Trophoblast cell (in vitro differentiated cells and primary cell): ENCODE results near the gene SUN1.

Experiments
- DNase-seq, 2 donors: peaks; one replicate each; pipeline ENCODE4 v3.0.0-alpha.2; 2016
- H2AFZ ChIP-seq: 2 replicates; pipeline ENCODE4 v1.6.1; 2013; ENCODE audit warnings: low read length, moderate library complexity, mild to moderate bottlenecking; ENCODE audit not compliant: insufficient read depth, poor library complexity
- H2AK5ac ChIP-seq: 2 replicates; pipeline ENCODE4 v1.6.1; 2013; ENCODE audit warnings: mild to moderate bottlenecking, low read length
- H2BK120ac ChIP-seq: 2 replicates; pipeline ENCODE4 v1.6.1; 2013; ENCODE audit warnings: low read length, mild to moderate bottlenecking, moderate library complexity; ENCODE audit not compliant: insufficient read depth, poor library complexity
- H2BK12ac ChIP-seq: 2 replicates; pipeline ENCODE4 v1.6.1; 2013; ENCODE audit warnings: mild to moderate bottlenecking, low read length, moderate library complexity
- H2BK5ac ChIP-seq: 2 replicates; pipeline ENCODE4 v1.6.1; 2013; ENCODE audit warnings: low read length, low read depth, moderate library complexity, mild to moderate bottlenecking; ENCODE audit not compliant: poor library complexity
- H3K14ac ChIP-seq: 2 replicates; pipeline ENCODE4 v1.6.1; 2013; ENCODE audit warnings: mild to moderate bottlenecking, low read length
- H3K18ac ChIP-seq: 2 replicates; pipeline ENCODE4 v1.6.1; 2013; ENCODE audit warnings: mild to moderate bottlenecking, low read length
- H3K23ac ChIP-seq: 2 replicates; pipeline ENCODE4 v1.6.1; 2013; ENCODE audit warnings: low read length
- H3K27ac ChIP-seq: 2 replicates; pipeline ENCODE4 v1.5.1; 2013; ENCODE audit warnings: low read depth, mild to moderate bottlenecking, inconsistent platforms, low read length, moderate library complexity
- H3K27me3 ChIP-seq: 2 replicates; pipeline ENCODE4 v1.6.1; 2013; ENCODE audit warnings: inconsistent platforms, mild to moderate bottlenecking, low read length, moderate library complexity; ENCODE audit not compliant: insufficient read depth
- H3K36me3 ChIP-seq, 2 experiments: 1 replicate in 1 of 2; 2 replicates in 1 of 2; pipeline ENCODE4 v1.6.1; 2013; ENCODE audit warnings: low read length in 2 of 2, mild to moderate bottlenecking in 2 of 2, moderate library complexity in 1 of 2; ENCODE audit not compliant: insufficient read depth in 2 of 2, control insufficient read depth in 1 of 2
- H3K4ac ChIP-seq: 2 replicates; pipeline ENCODE4 v1.6.1; 2013; ENCODE audit warnings: low read depth, mild to moderate bottlenecking, low read length, moderate library complexity
- H3K4me1 ChIP-seq, 2 experiments: 1 replicate in 1 of 2; 2 replicates in 1 of 2; pipeline ENCODE4 v1.6.1; 2013; ENCODE audit warnings: low read length in 2 of 2, mild to moderate bottlenecking in 2 of 2, moderate library complexity in 1 of 2; ENCODE audit not compliant: insufficient read depth in 2 of 2, control insufficient read depth in 1 of 2
- H3K4me2 ChIP-seq: 2 replicates; pipeline ENCODE4 v1.6.1; 2013; ENCODE audit warnings: inconsistent platforms, mild to moderate bottlenecking, low read length, moderate library complexity
- H3K4me3 ChIP-seq: 2 replicates; pipeline ENCODE4 v1.5.1; 2013; ENCODE audit warnings: mild to moderate bottlenecking, low read depth, low read length, inconsistent platforms
- H3K79me1 ChIP-seq: one replicate; pipeline ENCODE4 v1.6.1; 2013; ENCODE audit warnings: low read length
- H3K79me2 ChIP-seq: 2 replicates; pipeline ENCODE4 v1.6.1; 2013; ENCODE audit warnings: low read length, mild to moderate bottlenecking; ENCODE audit not compliant: control insufficient read depth, insufficient read depth, poor library complexity
- H3K9ac ChIP-seq: 2 replicates; pipeline ENCODE4 v1.6.1; 2013; ENCODE audit warnings: mild to moderate bottlenecking, low read length
- H3K9me3 ChIP-seq: 2 replicates; pipeline ENCODE4 v1.6.1; 2013; ENCODE audit warnings: low read depth, mild to moderate bottlenecking, control low read depth, inconsistent platforms, low read length; ENCODE audit not compliant: insufficient read depth
- H4K12ac ChIP-seq: 2 replicates; pipeline ENCODE4 v1.6.1; 2013; ENCODE audit warnings: low read depth, mild to moderate bottlenecking, low read length, moderate library complexity
- H4K8ac ChIP-seq: 2 replicates; pipeline ENCODE4 v1.6.1; 2013; ENCODE audit warnings: low read depth, mild to moderate bottlenecking, low read length, moderate library complexity
- H4K91ac ChIP-seq: one replicate; pipeline ENCODE4 v1.6.1; 2013; ENCODE audit warnings: low read depth, mild to moderate bottlenecking, low read length, moderate library complexity
- WGBS: extraction: QIAGEN DNeasy Blood & Tissue Kit; methylation state at CpG from one replicate; pipeline ENCODE4 v1.1.7; 2013; ENCODE audit warnings: missing lambda C conversion rate; ENCODE audit not compliant: insufficient read length, insufficient coverage; ENCODE audit errors: extremely low coverage; 5-methylcytosine and 5-hydroxymethylcytosine counted together

Gene SUN1

GRCh38 chr7:890868-891267 lies 58.6 kb downstream of the SUN1 start:
- no peak overlapping the region for H3K4ac ChIP-seq
- no peak overlapping the region for H3K14ac ChIP-seq
- no peak overlapping the region for H3K9ac ChIP-seq
- H3K18ac ChIP-seq: no peak overlapping the region
- no peak overlapping the region for H4K8ac ChIP-seq
- no peak overlapping the region for H2BK5ac ChIP-seq
- no peak overlapping the region for H3K27ac ChIP-seq
- no peak overlapping the region for H2AK5ac ChIP-seq
- no peaks in the 10 kb centered on the region for H3K79me1 ChIP-seq
- H3K9me3 ChIP-seq: no peaks in the 10 kb centered on the region
- no peaks in the 10 kb centered on the region for H3K27me3 ChIP-seq
- no peak overlapping the region for H4K91ac ChIP-seq
- DNase-seq: no peak
- H3K23ac ChIP-seq: no peak overlapping the region
- no CpG with 5 or more reads among the region's 15 CpGs for WGBS
- H3K36me3 ChIP-seq: peaks cover 93 to 95% of the 10 kb centered on the region in 2 experiments
- H3K4me2 ChIP-seq: no peak overlapping the region
- peaks cover 3% of the 10 kb centered on the region for H3K79me2 ChIP-seq
- H2BK120ac ChIP-seq: no peak overlapping the region
- no peak overlapping the region for H2AFZ ChIP-seq
- no peak overlapping the region for H3K4me3 ChIP-seq
- no peak overlapping the region for H2BK12ac ChIP-seq
- peaks cover 5 to 11% of the 10 kb centered on the region in 2 experiments for H3K4me1 ChIP-seq
- no peak overlapping the region for H4K12ac ChIP-seq

- Histone ChIP-seq H3K4ac (no peak overlapping the region), H4K8ac (no peak overlapping the region), H3K9me3 (no peaks in the 10 kb centered on the region), H4K91ac (no peak overlapping the region), H3K79me1 (no peaks in the 10 kb centered on the region), H3K9ac (no peak overlapping the region), H2AFZ (no peak overlapping the region), H3K36me3 (peaks cover 92 to 93% of the 10 kb centered on the region in 2 experiments), H2AK5ac (no peak overlapping the region), H3K4me1 (peaks cover 5 to 11% of the 10 kb centered on the region in 2 experiments), H2BK12ac (no peak overlapping the region), H3K4me2 (no peak overlapping the region), H3K14ac (no peak overlapping the region), H3K23ac (no peak overlapping the region), H3K18ac (no peak overlapping the region), H3K27me3 (no peaks in the 10 kb centered on the region), H3K27ac (no peak overlapping the region), H3K79me2 (no peaks in the 10 kb centered on the region), H4K12ac (no peak overlapping the region), H2BK5ac (no peak overlapping the region), H2BK120ac (no peak overlapping the region), H3K4me3 (no peak overlapping the region)
- no peak for DNase-seq
- WGBS: no CpG with 5 or more reads among the region's 29 CpGs
These were observed 59.0 kb downstream of the SUN1 start for GRCh38 chr7:891291-891690.

- no peak overlapping the region for H2BK120ac ChIP-seq
- no peak overlapping the region for H3K23ac ChIP-seq
- no CpG with 5 or more reads among the region's 20 CpGs for WGBS
- no peak overlapping the region for H3K14ac ChIP-seq
- H3K9me3 ChIP-seq: no peaks in the 10 kb centered on the region
- no peak overlapping the region for H2BK12ac ChIP-seq
- peaks cover 5 to 11% of the 10 kb centered on the region in 2 experiments for H3K4me1 ChIP-seq
- no peak overlapping the region for H3K9ac ChIP-seq
- no peak for DNase-seq
- H2AK5ac ChIP-seq: no peak overlapping the region
- no peak overlapping the region for H2BK5ac ChIP-seq
- H4K8ac ChIP-seq: no peak overlapping the region
- peaks cover 92 to 93% of the 10 kb centered on the region in 2 experiments for H3K36me3 ChIP-seq
- no peaks in the 10 kb centered on the region for H3K79me2 ChIP-seq
- no peak overlapping the region for H3K27ac ChIP-seq
- H3K18ac ChIP-seq: no peak overlapping the region
- no peak overlapping the region for H4K91ac ChIP-seq
- H3K4me3 ChIP-seq: no peak overlapping the region
- H4K12ac ChIP-seq: no peak overlapping the region
- H3K4ac ChIP-seq: no peak overlapping the region
- no peaks in the 10 kb centered on the region for H3K27me3 ChIP-seq
- no peaks in the 10 kb centered on the region for H3K79me1 ChIP-seq
- no peak overlapping the region for H2AFZ ChIP-seq
- H3K4me2 ChIP-seq: no peak overlapping the region
These were observed 59.5 kb downstream of the SUN1 start for GRCh38 chr7:891805-892204.

GRCh38 chr7:892648-893593 lies 60.6 kb downstream of the SUN1 start:
- Histone ChIP-seq H3K9ac (no peak overlapping the region), H4K8ac (no peak overlapping the region), H3K23ac (no peak overlapping the region), H2AFZ (no peak overlapping the region), H2BK12ac (no peak overlapping the region), H3K27me3 (no peaks in the 10 kb centered on the region), H3K4me1 (peaks cover 0 to 7% of the 10 kb centered on the region in 2 experiments), H2BK120ac (no peak overlapping the region), H3K14ac (no peak overlapping the region), H4K12ac (no peak overlapping the region), H3K4me3 (peak overlapping the region; percentile 57), H3K9me3 (no peaks in the 10 kb centered on the region), H3K27ac (no peak overlapping the region), H3K4me2 (no peak overlapping the region), H3K18ac (no peak overlapping the region), H2AK5ac (no peak overlapping the region), H4K91ac (no peak overlapping the region), H3K36me3 (peaks cover 90 to 91% of the 10 kb centered on the region in 2 experiments), H2BK5ac (no peak overlapping the region), H3K4ac (no peak overlapping the region), H3K79me1 (no peaks in the 10 kb centered on the region), H3K79me2 (no peaks in the 10 kb centered on the region)
- 100% methylated on average over 2 of the region's 48 CpGs for WGBS
- no peak for DNase-seq
